T-cell (primary cell): ENCODE results near the gene RSL1D1. TPM values are rescaled to one million over a fixed set of nuclear protein-coding genes. Genes with fewer than 3 reads are reported as not detected.
A peak's percentile ranks its signal among the peaks of the same experiment; 100 is the strongest.

ENCODE experiments used
- ATAC-seq, 4 experiments: fragments of 200-7000 bp in 3 of 4; fragments of 150-1000 bp in 1 of 4; cut with Tn5 transposase; replicated peaks in 1 of 4; 1 replicate in 3 of 4; 2 replicates in 1 of 4; pipeline ENCODE4 v1.10.0; 2021; ENCODE audit warnings: moderate library complexity in 3 of 4, mild to moderate bottlenecking in 2 of 4, moderate number of reproducible peaks in 1 of 4
- CTCF ChIA-PET, 2 donors: fragments of 300-600 bp; sonication (Branson Sonifier 250); formaldehyde crosslinking; loops; one replicate each; lab custom pipeline; 2022; ENCODE audit warnings: antibody characterized with exemption in 2 of 2; lab: Charles Lee
- POLR2A ChIA-PET, 2 donors: fragments of 300-600 bp; sonication (Branson Sonifier 250); formaldehyde crosslinking; loops; one replicate each; lab custom pipeline; 2022; ENCODE audit warnings: antibody characterized with exemption in 2 of 2; lab: Charles Lee
- DNase-seq, 35 experiments: peaks; one replicate each; pipeline versions ENCODE4 v3.0.0 to v3.0.0-alpha.2; 2013 to 2023
- H3K27ac ChIP-seq: one replicate; pipeline ENCODE4 v1.5.1; 2013; ENCODE audit warnings: low read length
- H3K27me3 ChIP-seq, 2 experiments: replicated peaks in 1 of 2; 1 replicate in 1 of 2; 2 replicates in 1 of 2; pipeline versions ENCODE4 v1.6.1 to v1.7.0; 2013; ENCODE audit warnings: low read length in 1 of 2, mixed read lengths in 1 of 2; ENCODE audit not compliant: control insufficient read depth in 2 of 2, insufficient read depth in 2 of 2; ENCODE audit errors: extremely low read depth in 1 of 2
- H3K36me3 ChIP-seq, 2 donors: 1 replicate in 1 of 2; 2 replicates in 1 of 2; pipeline versions ENCODE4 v1.6.1 to v1.7.0; 2013; ENCODE audit warnings: low read length in 1 of 2; ENCODE audit not compliant: control insufficient read depth in 2 of 2, insufficient read depth in 1 of 2; ENCODE audit errors: extremely low read depth in 1 of 2
- H3K4me1 ChIP-seq, 2 experiments: 1 replicate in 1 of 2; 2 replicates in 1 of 2; pipeline versions ENCODE4 v1.6.1 to v1.7.0; 2013; ENCODE audit warnings: low read length in 2 of 2, mixed read lengths in 1 of 2; ENCODE audit not compliant: insufficient read depth in 2 of 2, control insufficient read depth in 1 of 2; ENCODE audit errors: extremely low read depth in 1 of 2
- H3K4me3 ChIP-seq, 2 donors: 1 replicate in 1 of 2; 2 replicates in 1 of 2; pipeline versions ENCODE4 v1.5.1 to v1.7.0; 2013; ENCODE audit warnings: mild to moderate bottlenecking in 2 of 2, low read length in 1 of 2, moderate library complexity in 1 of 2; ENCODE audit not compliant: control insufficient read depth in 1 of 2; ENCODE audit errors: extremely low read depth in 1 of 2
- H3K9me3 ChIP-seq: 2 replicates; pipeline ENCODE4 v1.7.0; 2013
- H3K27ac Mint-ChIP-seq, 2 donors: one replicate each; pipeline ENCODE4 v1.8.0; 2020 to 2021; ENCODE audit warnings: mild to moderate bottlenecking in 2 of 2, mixed read lengths in 2 of 2
- H3K27me3 Mint-ChIP-seq, 2 donors: one replicate each; pipeline ENCODE4 v1.8.0; 2021 to 2022; ENCODE audit warnings: mixed read lengths in 2 of 2
- H3K36me3 Mint-ChIP-seq: one replicate; pipeline ENCODE4 v1.8.0; 2021; ENCODE audit warnings: mixed read lengths
- H3K4me1 Mint-ChIP-seq, 3 donors: one replicate each; pipeline ENCODE4 v1.8.0; 2020 to 2022; ENCODE audit warnings: mixed read lengths in 3 of 3, mild to moderate bottlenecking in 1 of 3
- H3K4me3 Mint-ChIP-seq, 3 donors: one replicate each; pipeline ENCODE4 v1.8.0; 2020 to 2022; ENCODE audit warnings: mild to moderate bottlenecking in 3 of 3, mixed read lengths in 3 of 3, moderate library complexity in 3 of 3
- H3K9me3 Mint-ChIP-seq, 3 donors: one replicate each; pipeline ENCODE4 v1.8.0; 2020 to 2022; ENCODE audit warnings: mixed read lengths in 3 of 3
- WGBS: methylation state at CpG from one replicate; pipeline ENCODE4 v1.1.5; 2013; ENCODE audit warnings: missing lambda C conversion rate; ENCODE audit not compliant: insufficient coverage; 5-methylcytosine and 5-hydroxymethylcytosine counted together
- total RNA-seq, 35 experiments: library from RNA in 6 of 35; stranded (reverse) in 6 of 35; fragments of 120-200 nt in 1 of 35; gene quantifications; one replicate each; pipeline versions ENCODE4 v1.2.1 to v1.2.4 and lab custom pipeline; 2013 to 2026

Gene RSL1D1
- total RNA-seq, 5 donors from 2014 or later (not counting 1 experiment from before 2014, with no cell fraction given), result 165 to 205 (median 180) TPM

DNA sequence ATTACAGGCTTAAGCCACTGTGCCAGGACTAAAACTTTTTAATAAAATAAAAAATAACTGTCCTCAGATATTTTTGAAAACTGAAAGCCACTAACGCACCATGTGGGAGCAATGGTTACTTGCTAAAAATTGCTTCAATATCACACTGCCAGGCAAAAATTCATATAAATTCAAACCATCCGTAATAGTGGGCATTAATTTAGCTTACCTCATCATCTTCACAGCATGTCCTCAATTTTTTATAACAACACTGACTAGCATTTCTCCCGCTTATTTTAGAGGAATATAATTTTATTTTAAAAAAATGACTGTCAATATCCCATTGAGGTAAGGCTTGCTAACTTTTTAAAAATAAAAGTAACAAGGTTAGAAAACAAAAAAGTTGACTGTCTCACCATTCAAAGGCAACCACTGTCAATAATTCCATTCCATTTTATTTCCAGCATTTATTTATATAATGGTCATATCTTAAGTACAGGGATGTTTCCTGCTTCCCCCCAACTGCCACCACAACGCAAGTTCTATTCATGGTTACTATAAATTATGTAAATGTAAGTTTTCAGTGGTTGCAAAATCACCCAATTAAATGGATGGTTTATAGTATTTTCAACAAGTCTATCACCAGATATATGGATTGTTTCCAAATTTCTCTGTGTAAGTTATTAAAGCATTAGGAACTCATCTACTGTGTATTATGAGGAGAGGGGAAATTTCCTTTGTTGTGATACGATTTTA lies 39.1 kb upstream of the RSL1D1 start:
- Histone ChIP-seq H3K27ac (no peak overlapping the region), H3K4me3 (no peak overlapping the region), H3K27me3 (no peaks in the 10 kb centered on the region), H3K9me3 (no peaks in the 10 kb centered on the region), H3K4me1 (no peaks in the 10 kb centered on the region), H3K36me3 (peaks cover 9 to 70% of the 10 kb centered on the region in 2 donors)
- ATAC-seq, result no peak
- Mint-ChIP-seq H3K4me3 (no peak overlapping the region), H3K27me3 (no peaks in the 10 kb centered on the region), H3K27ac (no peak overlapping the region), H3K4me1 (peaks cover 1 to 6% (median 3%) of the 10 kb centered on the region in 3 donors), H3K9me3 (no peaks in the 10 kb centered on the region), H3K36me3 (peaks cover 33% of the 10 kb centered on the region)
- CTCF ChIA-PET, result no interaction called here
- POLR2A ChIA-PET, result interaction anchor here (0.5 to 0.7 kb wide), 2 partner anchors 9 to 24 kb away, joined by 3 to 6 read pairs; no protein-coding TSS in a partner anchor
- no peak for DNase-seq
- no CpG with 5 or more reads among the region's 5 CpGs for WGBS

DNA sequence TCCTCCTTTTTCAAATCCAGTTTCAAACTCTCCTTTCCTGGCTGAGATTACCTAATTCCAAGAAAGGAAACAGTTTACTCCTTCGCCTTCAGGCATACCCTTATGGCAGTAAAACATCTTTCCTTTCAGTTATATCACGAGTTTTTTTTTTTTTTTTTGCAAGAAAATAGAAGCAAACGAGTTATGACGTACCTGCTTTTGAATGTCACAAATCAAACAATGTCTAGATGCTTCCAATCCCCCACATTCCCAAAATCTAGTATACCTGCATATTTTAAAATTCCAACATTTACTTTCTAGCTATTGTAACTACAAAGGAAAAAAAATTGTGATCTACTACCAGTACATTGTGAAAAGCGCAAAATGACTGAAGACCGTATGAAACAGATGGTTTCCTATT lies 35.5 kb upstream of the RSL1D1 start:
- H3K27ac ChIP-seq, result no peak overlapping the region
- H3K27me3 ChIP-seq, result no peaks in the 10 kb centered on the region
- POLR2A ChIA-PET, result interaction anchor here in 1 of 2 donors (0.5 kb wide), 1 partner anchor 22 kb away, joined by 6 read pairs; no protein-coding TSS in a partner anchor
- ATAC-seq (no peak), DNase-seq (no peak)
- WGBS, result 100% methylated on average over 2 of the region's 6 CpGs
- H3K36me3 ChIP-seq, result peaks cover 9 to 72% of the 10 kb centered on the region in 2 donors
- H3K4me3 Mint-ChIP-seq, result no peak overlapping the region
- H3K9me3 Mint-ChIP-seq, result no peaks in the 10 kb centered on the region
- H3K4me1 ChIP-seq, result no peaks in the 10 kb centered on the region
- no peaks in the 10 kb centered on the region for H3K27me3 Mint-ChIP-seq
- H3K4me3 ChIP-seq, result no peak overlapping the region
- peaks cover 39% of the 10 kb centered on the region for H3K36me3 Mint-ChIP-seq
- no peaks in the 10 kb centered on the region for H3K4me1 Mint-ChIP-seq
- CTCF ChIA-PET, result interaction anchor here in 1 of 2 donors (0.7 kb wide), 1 partner anchor 11 kb away, joined by 4 read pairs; no protein-coding TSS in a partner anchor
- H3K9me3 ChIP-seq, result no peaks in the 10 kb centered on the region
- H3K27ac Mint-ChIP-seq, result no peak overlapping the region

DNA sequence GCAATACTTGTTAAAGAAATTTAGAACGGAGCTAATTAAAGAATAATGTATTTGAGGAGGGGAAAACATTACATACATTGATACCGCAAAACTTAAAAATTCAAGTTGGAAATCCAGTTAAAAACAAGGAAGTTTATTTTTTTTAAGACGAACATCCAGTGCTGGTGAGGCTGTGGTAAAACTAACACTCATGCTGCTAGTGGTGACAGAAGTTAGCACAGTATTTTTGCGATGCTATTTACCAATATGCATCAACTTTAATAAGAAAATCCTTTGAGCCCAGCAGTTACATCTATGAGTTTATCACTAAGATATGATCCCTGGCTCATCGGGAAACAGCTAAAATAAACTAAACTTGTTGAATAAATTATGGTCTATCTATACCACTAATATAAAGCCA lies 32.7 kb upstream of the RSL1D1 start:
- no peak overlapping the region for H3K4me3 ChIP-seq
- H3K27ac Mint-ChIP-seq, result no peak overlapping the region
- H3K4me3 Mint-ChIP-seq, result no peak overlapping the region
- no peaks in the 10 kb centered on the region for H3K27me3 Mint-ChIP-seq
- WGBS, result no CpG with 5 or more reads among the region's 5 CpGs
- no peaks in the 10 kb centered on the region for H3K4me1 Mint-ChIP-seq
- ChIA-PET POLR2A (interaction anchor here (0.6 to 0.8 kb wide), 4 partner anchors 11 to 613 kb away, joined by 3 to 6 read pairs (median 4); no protein-coding TSS in a partner anchor), CTCF (interaction anchor here (0.7 kb wide), 2 partner anchors 11 to 910 kb away, joined by 3 to 4 read pairs; no protein-coding TSS in a partner anchor)
- no peaks in the 10 kb centered on the region for H3K27me3 ChIP-seq
- H3K36me3 Mint-ChIP-seq, result peaks cover 52% of the 10 kb centered on the region
- peaks cover 12 to 73% of the 10 kb centered on the region in 2 donors for H3K36me3 ChIP-seq
- H3K9me3 ChIP-seq, result no peaks in the 10 kb centered on the region
- ATAC-seq, result no peak
- no peaks in the 10 kb centered on the region for H3K4me1 ChIP-seq
- DNase-seq, result no peak
- H3K9me3 Mint-ChIP-seq, result no peaks in the 10 kb centered on the region
- no peak overlapping the region for H3K27ac ChIP-seq

DNA sequence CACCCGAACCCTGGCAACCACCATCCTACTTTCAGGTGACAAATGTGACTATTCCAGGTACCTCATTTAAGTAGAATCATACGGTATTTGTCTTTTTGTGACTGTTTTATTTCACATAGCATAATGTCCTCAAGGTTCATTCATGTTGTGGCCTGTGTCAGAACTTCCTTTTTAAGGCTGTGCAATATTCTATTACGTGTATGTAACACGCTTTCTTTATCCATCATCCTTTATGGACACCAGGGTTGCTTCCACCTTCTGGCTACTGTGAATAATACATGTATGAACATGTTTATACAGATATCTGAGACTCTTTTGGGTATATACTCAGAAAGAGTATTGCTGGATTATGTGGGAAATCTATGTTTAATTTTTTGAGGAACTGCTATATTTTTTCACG lies 28.7 kb upstream of the RSL1D1 start:
- POLR2A ChIA-PET, result no interaction called here

DNA sequence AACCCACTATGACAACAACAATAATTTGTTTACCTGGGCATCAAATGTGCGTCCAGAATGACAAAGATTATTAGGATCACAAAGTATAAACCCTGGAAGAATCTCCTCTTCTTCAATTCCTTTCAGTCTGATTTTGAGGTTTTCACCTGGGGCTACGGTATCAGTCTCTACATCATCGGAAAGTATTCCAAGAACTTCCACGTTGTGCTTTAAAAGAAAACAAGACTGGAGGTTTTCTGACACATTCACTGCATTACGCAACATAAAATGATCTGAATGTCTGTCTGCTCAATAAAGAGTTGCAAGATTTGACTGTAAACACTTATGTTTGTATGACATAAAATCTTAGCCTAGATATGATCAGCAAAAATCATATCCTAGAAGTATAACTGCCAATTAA lies 26.0 kb upstream of the RSL1D1 start:
- CTCF ChIA-PET, result no interaction called here
- POLR2A ChIA-PET, result no interaction called here
- Mint-ChIP-seq H3K27ac (no peak overlapping the region), H3K27me3 (no peaks in the 10 kb centered on the region), H3K36me3 (peaks cover 44% of the 10 kb centered on the region), H3K4me1 (no peaks in the 10 kb centered on the region), H3K4me3 (no peak overlapping the region), H3K9me3 (no peaks in the 10 kb centered on the region)
- no peaks in the 10 kb centered on the region for H3K4me1 ChIP-seq
- H3K27ac ChIP-seq, result no peak overlapping the region
- no peak for DNase-seq
- H3K27me3 ChIP-seq, result no peaks in the 10 kb centered on the region
- ATAC-seq, result no peak
- no CpG with 5 or more reads among the region's 5 CpGs for WGBS
- no peaks in the 10 kb centered on the region for H3K9me3 ChIP-seq
- H3K4me3 ChIP-seq, result no peak overlapping the region
- peaks cover 8 to 73% of the 10 kb centered on the region in 2 donors for H3K36me3 ChIP-seq

More for the DNA sequence above, 28.7 kb upstream of the RSL1D1 start:
- H3K36me3 Mint-ChIP-seq, result peaks cover 44% of the 10 kb centered on the region
- Histone ChIP-seq H3K27me3 (no peaks in the 10 kb centered on the region), H3K4me3 (no peak overlapping the region), H3K36me3 (peaks cover 8 to 74% of the 10 kb centered on the region in 2 donors), H3K27ac (no peak overlapping the region), H3K9me3 (no peaks in the 10 kb centered on the region), H3K4me1 (no peaks in the 10 kb centered on the region)
- no peaks in the 10 kb centered on the region for H3K9me3 Mint-ChIP-seq
- WGBS, result 60% methylated on average over 1 of the region's 5 CpGs
- H3K4me1 Mint-ChIP-seq, result no peaks in the 10 kb centered on the region
- ATAC-seq (no peak), DNase-seq (no peak)
- H3K27me3 Mint-ChIP-seq, result no peaks in the 10 kb centered on the region
- H3K27ac Mint-ChIP-seq, result no peak overlapping the region
- CTCF ChIA-PET, result no interaction called here
- H3K4me3 Mint-ChIP-seq, result no peak overlapping the region

DNA sequence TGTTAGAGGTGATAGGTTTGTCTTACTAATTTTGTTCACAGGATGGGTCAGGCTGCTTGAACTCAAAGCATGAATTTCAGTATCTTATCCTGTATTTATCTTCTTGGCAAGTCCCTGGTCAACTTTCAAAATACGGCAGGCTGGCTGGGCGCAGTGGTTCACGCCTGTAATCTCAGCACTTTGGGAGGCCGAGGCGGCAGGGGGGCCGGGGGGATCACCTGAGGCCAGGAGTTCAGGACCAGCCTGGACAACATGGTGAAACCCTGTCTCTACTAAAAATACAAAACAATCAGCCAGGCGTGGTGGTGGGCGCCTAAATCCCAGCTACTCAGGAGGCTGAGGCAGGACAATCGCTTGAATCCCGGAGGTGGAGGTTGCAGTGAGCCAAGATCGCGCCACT lies 25.0 kb upstream of the RSL1D1 start:
- Histone ChIP-seq H3K4me3 (no peak overlapping the region), H3K27ac (no peak overlapping the region), H3K27me3 (no peaks in the 10 kb centered on the region), H3K36me3 (peaks cover 8 to 67% of the 10 kb centered on the region in 2 donors), H3K4me1 (no peaks in the 10 kb centered on the region), H3K9me3 (no peaks in the 10 kb centered on the region)
- no peaks in the 10 kb centered on the region for H3K27me3 Mint-ChIP-seq
- ATAC-seq (no peak), DNase-seq (no peak)
- ChIA-PET CTCF (no interaction called here), POLR2A (interaction anchor here in 1 of 2 donors (0.6 to 0.9 kb wide), 3 partner anchors 9 to 79 kb away, joined by 3 read pairs; no protein-coding TSS in a partner anchor)
- H3K4me3 Mint-ChIP-seq, result no peak overlapping the region
- H3K36me3 Mint-ChIP-seq, result peaks cover 39% of the 10 kb centered on the region
- 100% methylated on average over 3 of the region's 12 CpGs for WGBS
- H3K27ac Mint-ChIP-seq, result peak overlapping the region in 1 of 2 donors; percentile 39
- H3K9me3 Mint-ChIP-seq, result no peaks in the 10 kb centered on the region
- no peaks in the 10 kb centered on the region for H3K4me1 Mint-ChIP-seq
